ENCODE measurements around the gene EFNB2. TPM values are rescaled to one million over a fixed set of nuclear protein-coding genes. Genes with fewer than 3 reads are reported as not detected.

The EFNB2 gene
- total RNA-seq: 10.1 TPM
- long read RNA-seq, full-length matches to known transcripts: 22 of 28 reads
- long read RNA-seq, partial matches to known transcripts: 0 of 28 reads
- long read RNA-seq, other reads (novel, unspliced or antisense): 6 of 28 reads

- Histone ChIP-seq H3K4me1 (peaks cover 50% of the 10 kb centered on the region), H3K27ac (replicated peaks) (peak within 1 kb of the TSS; percentile 89), H3K27me3 (ENCODE audit: low read depth) (no peaks in the 10 kb centered on the region), H3K9me3 (replicated peaks) (no peaks in the 10 kb centered on the region), H3K4me3 (peak within 1 kb of the TSS; percentile 77), H3K36me3 (peaks cover under 1% of the 10 kb centered on the region)
- no peak for TF ChIP-seq CTCF (IDR thresholded peaks at IDR 0.05; ENCODE audit: borderline replicate concordance)
- intact Hi-C loops (cut with micrococcal nuclease): no loop called here
- DNase-seq: peak; percentile 88
Measured at GRCh38 chr13:106535552-106536243, at the start of gene EFNB2. EFNB2 (minus strand) TSS chr13:106535662; CDS start chr13:106534964, 698 bp downstream.

- no peak for DNase-seq
- intact Hi-C loops (cut with micrococcal nuclease): no loop called here
- H3K9me3 ChIP-seq (replicated peaks): peaks cover 22% of the 10 kb centered on the region
- H3K4me3 ChIP-seq: no peak overlapping the region
- no peak overlapping the region for H3K27ac ChIP-seq (replicated peaks)
- H3K4me1 ChIP-seq: no peaks in the 10 kb centered on the region
- no peaks in the 10 kb centered on the region for H3K27me3 ChIP-seq (ENCODE audit: low read depth)
- no peak for TF ChIP-seq CTCF (IDR thresholded peaks at IDR 0.05; ENCODE audit: borderline replicate concordance)
- no peaks in the 10 kb centered on the region for H3K36me3 ChIP-seq
Measured at GRCh38 chr13:106581225-106581624, 45.8 kb upstream of the EFNB2 start.

- no peak for DNase-seq
- Histone ChIP-seq H3K9me3 (replicated peaks) (peaks cover 7% of the 10 kb centered on the region), H3K4me1 (no peaks in the 10 kb centered on the region), H3K4me3 (no peak overlapping the region), H3K27me3 (ENCODE audit: low read depth) (no peaks in the 10 kb centered on the region), H3K27ac (replicated peaks) (no peak overlapping the region), H3K36me3 (no peaks in the 10 kb centered on the region)
- intact Hi-C loops (cut with micrococcal nuclease): no loop called here
- no peak for TF ChIP-seq CTCF (IDR thresholded peaks at IDR 0.05; ENCODE audit: borderline replicate concordance)
Measured at GRCh38 chr13:106575896-106576295, 40.4 kb upstream of the EFNB2 start.

- intact Hi-C loops (cut with micrococcal nuclease): no loop called here
- Histone ChIP-seq H3K9me3 (replicated peaks) (peaks cover 3% of the 10 kb centered on the region), H3K27me3 (ENCODE audit: low read depth) (no peaks in the 10 kb centered on the region), H3K27ac (replicated peaks) (peak overlapping the region; percentile 48), H3K36me3 (no peaks in the 10 kb centered on the region), H3K4me3 (no peak overlapping the region), H3K4me1 (peaks cover 8% of the 10 kb centered on the region)
- TF ChIP-seq CTCF (IDR thresholded peaks at IDR 0.05; ENCODE audit: borderline replicate concordance): no peak
- peak; percentile 49 for DNase-seq
Measured at GRCh38 chr13:106573868-106574267, 38.4 kb upstream of the EFNB2 start.

- Histone ChIP-seq H3K9me3 (replicated peaks) (no peaks in the 10 kb centered on the region), H3K27ac (replicated peaks) (peak overlapping the region; percentile 48), H3K36me3 (no peaks in the 10 kb centered on the region), H3K27me3 (ENCODE audit: low read depth) (no peaks in the 10 kb centered on the region), H3K4me3 (no peak overlapping the region), H3K4me1 (peaks cover 13% of the 10 kb centered on the region)
- no peak for DNase-seq
- TF ChIP-seq CTCF (IDR thresholded peaks at IDR 0.05; ENCODE audit: borderline replicate concordance): no peak
- intact Hi-C loops (cut with micrococcal nuclease): no loop called here
Measured at GRCh38 chr13:106573284-106573846, 37.9 kb upstream of the EFNB2 start.
